ENCODE data around the gene CADM4. TPM values are rescaled to one million over a fixed set of nuclear protein-coding genes. Genes with fewer than 3 reads are reported as not detected.

The CADM4 gene
- total RNA-seq, 4 donors from 2014 or later, result 31.6 to 67.9 (median 46.9) TPM

DNA sequence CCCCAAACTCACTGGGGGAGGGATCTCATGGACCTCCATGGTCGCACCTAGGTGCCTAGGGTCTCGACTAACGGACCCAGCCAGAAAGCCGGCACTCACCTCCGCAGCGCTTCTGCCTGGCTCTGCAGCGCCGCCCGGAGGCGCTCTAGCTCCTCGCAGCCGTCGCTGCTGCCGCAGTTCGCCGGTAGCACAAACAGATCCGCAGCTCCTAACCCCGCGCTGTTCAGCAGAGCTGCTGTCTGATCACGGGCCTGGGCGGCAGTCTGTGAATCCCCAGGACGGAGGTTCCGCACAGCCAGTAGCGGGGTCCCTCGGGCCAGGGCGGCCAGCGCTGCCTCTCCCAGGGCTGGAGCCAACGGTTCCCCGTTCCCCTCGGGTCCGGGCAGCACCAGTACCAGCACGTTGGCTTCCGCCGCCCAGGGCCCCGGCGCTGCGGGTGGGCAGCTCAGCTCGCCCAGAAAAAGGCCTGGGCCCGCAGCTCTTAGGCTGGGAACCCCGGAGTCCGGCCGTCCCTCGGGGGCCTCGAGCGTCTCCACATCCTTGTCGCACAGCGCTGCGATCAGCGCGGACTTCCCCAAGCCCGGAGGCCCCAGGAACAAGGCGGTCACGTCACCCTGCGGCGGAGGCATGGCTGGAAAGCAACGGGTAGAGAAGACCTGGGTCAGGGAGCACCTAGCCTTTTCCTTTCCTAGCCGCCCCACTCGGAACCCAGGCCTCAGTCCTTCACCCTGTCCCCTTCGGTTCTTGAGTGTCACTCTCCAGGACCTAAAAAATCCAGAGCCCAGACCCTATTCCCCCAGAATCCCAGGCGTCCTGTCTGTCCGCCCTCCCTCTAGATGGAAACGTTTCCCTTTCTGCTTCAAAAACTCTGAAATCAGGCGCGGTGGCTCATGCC is 44.7 kb downstream of the CADM4 start:
- no peak for TF ChIP-seq EP300 (IDR thresholded peaks at IDR 0.05)
- TF ChIP-seq, protein P1, sequence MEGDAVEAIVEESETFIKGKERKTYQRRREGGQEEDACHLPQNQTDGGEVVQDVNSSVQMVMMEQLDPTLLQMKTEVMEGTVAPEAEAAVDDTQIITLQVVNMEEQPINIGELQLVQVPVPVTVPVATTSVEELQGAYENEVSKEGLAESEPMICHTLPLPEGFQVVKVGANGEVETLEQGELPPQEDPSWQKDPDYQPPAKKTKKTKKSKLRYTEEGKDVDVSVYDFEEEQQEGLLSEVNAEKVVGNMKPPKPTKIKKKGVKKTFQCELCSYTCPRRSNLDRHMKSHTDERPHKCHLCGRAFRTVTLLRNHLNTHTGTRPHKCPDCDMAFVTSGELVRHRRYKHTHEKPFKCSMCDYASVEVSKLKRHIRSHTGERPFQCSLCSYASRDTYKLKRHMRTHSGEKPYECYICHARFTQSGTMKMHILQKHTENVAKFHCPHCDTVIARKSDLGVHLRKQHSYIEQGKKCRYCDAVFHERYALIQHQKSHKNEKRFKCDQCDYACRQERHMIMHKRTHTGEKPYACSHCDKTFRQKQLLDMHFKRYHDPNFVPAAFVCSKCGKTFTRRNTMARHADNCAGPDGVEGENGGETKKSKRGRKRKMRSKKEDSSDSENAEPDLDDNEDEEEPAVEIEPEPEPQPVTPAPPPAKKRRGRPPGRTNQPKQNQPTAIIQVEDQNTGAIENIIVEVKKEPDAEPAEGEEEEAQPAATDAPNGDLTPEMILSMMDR (IDR thresholded peaks at IDR 0.05), result peak; percentile 49 to 64 (median 50)
- DNase-seq (ENCODE audit: extremely low spot score), result no peak
- peak overlapping the region; percentile 58 to 71 (median 70) for H3K4me3 ChIP-seq
- intact Hi-C loops (cut with DNase I), result loop anchor here (2.0 to 5.0 kb wide), 2 partner anchors 18 to 58 kb away; no protein-coding TSS in a partner anchor
- peaks cover 33 to 59% (median 50%) of the 10 kb centered on the region in 4 donors for H3K4me1 ChIP-seq
- WGBS, result 3% methylated on average over 34 of the region's 64 CpGs
- H3K9me3 ChIP-seq, result no peaks in the 10 kb centered on the region
- H3K27me3 ChIP-seq, result no peaks in the 10 kb centered on the region
- peaks cover 25 to 66% (median 54%) of the 10 kb centered on the region in 4 donors for H3K36me3 ChIP-seq
- peak overlapping the region; percentile 88 to 98 (median 94) for H3K27ac ChIP-seq (replicated peaks in 1 of 4)

DNA sequence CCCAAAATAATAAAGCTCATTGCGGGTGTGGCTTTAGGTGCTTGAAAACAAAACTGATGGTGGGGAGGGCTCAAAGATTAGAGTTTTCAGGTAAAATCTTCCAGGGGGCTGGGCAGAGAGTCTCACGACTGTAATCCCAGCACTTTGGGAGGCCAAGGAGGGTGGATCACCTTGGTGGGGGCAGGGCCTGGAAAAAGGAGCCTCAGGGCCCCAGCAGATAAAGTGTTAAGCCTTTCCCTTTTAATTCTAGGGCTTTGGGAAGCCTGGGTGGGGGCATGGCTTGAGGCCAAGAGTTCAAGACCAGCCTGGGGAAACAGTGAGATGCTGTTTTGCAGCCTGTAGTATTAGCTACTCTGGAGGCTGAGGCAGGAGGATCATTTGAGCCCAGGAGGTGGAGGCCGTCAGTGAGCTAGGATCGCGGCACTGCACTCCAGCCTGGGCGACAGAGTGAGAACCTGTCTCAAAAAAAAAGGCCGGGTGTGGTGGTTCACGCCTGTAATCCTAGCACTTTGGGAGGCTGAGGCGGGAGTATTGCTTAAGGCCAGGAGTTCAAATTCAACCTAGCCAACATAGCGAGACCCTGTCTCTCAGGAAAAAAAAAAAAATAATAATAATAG is 45.5 kb downstream of the CADM4 start:
- H3K36me3 ChIP-seq, result peaks cover 27 to 66% (median 53%) of the 10 kb centered on the region in 4 donors
- H3K27ac ChIP-seq (replicated peaks in 1 of 4), result peak overlapping the region; percentile 88 to 98 (median 94)
- H3K4me3 ChIP-seq, result peak overlapping the region; percentile 58 to 71 (median 70)
- intact Hi-C loops (cut with DNase I), result loop anchor here (2.0 kb wide), 1 partner anchor 17 kb away; no protein-coding TSS in a partner anchor
- WGBS, result 86% methylated on average over 10 of the region's 10 CpGs
- H3K9me3 ChIP-seq, result no peaks in the 10 kb centered on the region
- TF ChIP-seq, protein P1 (IDR thresholded peaks at IDR 0.05), result no peak
- TF ChIP-seq POLR2AphosphoS5 (IDR thresholded peaks at IDR 0.05) (no peak), EP300 (IDR thresholded peaks at IDR 0.05) (no peak), POLR2A (IDR thresholded peaks at IDR 0.05; ENCODE audit: low read depth) (no peak)
- H3K27me3 ChIP-seq, result no peaks in the 10 kb centered on the region
- DNase-seq (ENCODE audit: extremely low spot score), result no peak
- peaks cover 33 to 59% (median 49%) of the 10 kb centered on the region in 4 donors for H3K4me1 ChIP-seq

DNA sequence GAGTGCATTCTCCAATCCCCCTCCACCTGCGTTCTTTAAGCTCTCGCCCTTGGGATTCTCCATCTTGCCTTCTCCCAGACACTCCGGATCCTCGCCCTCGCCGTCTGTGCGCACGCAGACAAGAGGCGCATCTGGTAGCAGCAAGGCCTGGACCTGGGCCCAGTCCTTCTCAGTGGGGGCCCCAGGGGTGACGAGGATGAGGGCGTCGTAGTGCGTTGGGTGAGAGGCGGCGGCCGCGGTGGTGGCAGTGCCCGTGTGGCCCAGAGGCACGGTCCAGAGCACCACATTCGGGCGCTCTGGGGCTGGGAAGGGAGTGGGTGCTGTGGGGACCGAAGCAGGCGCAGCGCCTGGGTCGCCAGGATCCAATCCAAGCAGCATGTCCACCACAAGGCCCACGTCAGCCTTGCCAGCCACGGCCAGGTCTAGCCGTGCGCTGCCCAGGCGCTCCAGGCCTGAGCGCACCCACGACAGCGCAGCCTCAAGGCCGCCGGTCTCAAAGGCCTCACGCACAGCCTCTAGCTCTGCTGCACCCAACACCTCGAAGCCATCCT is 46.8 kb downstream of the CADM4 start:
- no peaks in the 10 kb centered on the region for H3K27me3 ChIP-seq
- no peak overlapping the region for H3K4me3 ChIP-seq
- intact Hi-C loops (cut with DNase I), result no loop called here
- no peak for TF ChIP-seq POLR2A (IDR thresholded peaks at IDR 0.05; ENCODE audit: low read depth)
- TF ChIP-seq, protein P1 (IDR thresholded peaks at IDR 0.05), result no peak
- no peak for TF ChIP-seq POLR2AphosphoS5 (IDR thresholded peaks at IDR 0.05)
- TF ChIP-seq EP300 (IDR thresholded peaks at IDR 0.05), result no peak
- no peak overlapping the region for H3K27ac ChIP-seq (replicated peaks in 1 of 4)
- H3K4me1 ChIP-seq, result peaks cover 32 to 53% (median 44%) of the 10 kb centered on the region in 4 donors
- WGBS, result 97% methylated on average over 30 of the region's 37 CpGs
- no peak for DNase-seq (ENCODE audit: extremely low spot score)
- H3K36me3 ChIP-seq, result peaks cover 27 to 65% (median 48%) of the 10 kb centered on the region in 4 donors
- no peaks in the 10 kb centered on the region for H3K9me3 ChIP-seq

DNA sequence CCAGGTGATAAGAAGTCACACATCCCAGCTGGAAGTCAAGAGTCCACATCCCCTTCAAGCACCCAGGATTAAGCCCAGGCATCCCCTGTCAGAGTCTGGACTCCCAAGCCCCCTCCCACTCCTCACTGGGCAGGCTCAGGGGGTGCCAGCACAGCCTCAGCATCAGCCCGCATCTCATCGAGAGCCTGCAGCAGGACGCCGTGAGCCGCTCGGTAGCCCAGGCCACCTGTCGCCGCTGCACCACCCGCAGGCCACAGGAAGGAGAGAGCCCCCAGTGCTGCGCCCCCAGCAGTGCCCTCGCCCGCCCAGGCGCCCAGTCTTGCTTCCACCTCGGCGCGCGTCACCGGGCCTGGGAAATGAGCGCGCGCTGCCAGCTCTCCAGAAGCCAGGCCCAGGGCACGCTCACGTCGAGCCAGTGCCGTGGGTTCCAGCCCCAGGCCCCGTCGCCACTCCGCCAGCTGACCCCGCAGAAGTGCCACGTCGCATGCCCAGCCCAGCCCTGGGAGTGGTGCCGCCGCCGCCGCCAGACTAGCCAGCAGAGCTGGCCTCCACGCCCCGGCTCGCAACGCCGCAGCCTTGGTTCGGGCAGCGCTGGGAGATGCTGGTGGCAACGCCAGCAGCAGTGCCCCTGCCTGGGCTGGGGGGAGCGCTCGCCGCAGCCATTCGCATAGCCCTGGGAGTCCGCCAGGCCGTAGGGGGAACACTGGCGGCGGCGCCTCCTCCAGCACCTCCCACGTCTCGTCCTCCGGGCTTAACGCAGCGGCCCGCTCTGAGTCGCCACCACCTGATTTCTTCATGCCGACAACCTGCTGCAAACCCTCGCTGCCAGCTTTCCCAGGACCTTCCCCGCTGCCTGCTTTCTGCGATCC is 47.5 kb downstream of the CADM4 start:
- Histone ChIP-seq H3K9me3 (no peaks in the 10 kb centered on the region), H3K27me3 (no peaks in the 10 kb centered on the region), H3K27ac (replicated peaks in 1 of 4) (no peak overlapping the region), H3K4me3 (no peak overlapping the region), H3K36me3 (peaks cover 27 to 65% (median 48%) of the 10 kb centered on the region in 4 donors), H3K4me1 (peaks cover 24 to 46% (median 36%) of the 10 kb centered on the region in 4 donors)
- intact Hi-C loops (cut with DNase I), result no loop called here
- no peak for DNase-seq (ENCODE audit: extremely low spot score)
- 94% methylated on average over 38 of the region's 63 CpGs for WGBS
- TF ChIP-seq POLR2A (IDR thresholded peaks at IDR 0.05; ENCODE audit: low read depth) (no peak), EP300 (IDR thresholded peaks at IDR 0.05) (no peak), POLR2AphosphoS5 (IDR thresholded peaks at IDR 0.05) (no peak)
- TF ChIP-seq, protein P1 (IDR thresholded peaks at IDR 0.05), result no peak

Measured in esophagus muscularis mucosa (tissue), 4 donors.